Kidney epithelial cell (primary cell): ENCODE results near the gene VSIG2. TPM values are rescaled to one million over a fixed set of nuclear protein-coding genes. Genes with fewer than 3 reads are reported as not detected.

Experiments
- DNase-seq: peaks from one replicate; pipeline ENCODE4 v3.0.0-alpha.2; 2010; ENCODE audit warnings: low read depth
- H3K27me3 ChIP-seq: 2 replicates; pipeline ENCODE4 v1.6.0; 2011; ENCODE audit warnings: low read length; ENCODE audit not compliant: control insufficient read depth, insufficient read depth
- H3K36me3 ChIP-seq: 2 replicates; pipeline ENCODE4 v1.5.1; 2011; ENCODE audit warnings: low read length; ENCODE audit not compliant: control insufficient read depth, insufficient read depth
- H3K4me3 ChIP-seq: 2 replicates; pipeline ENCODE4 v1.5.1; 2011; ENCODE audit warnings: low read depth, mild to moderate bottlenecking, control low read depth, low read length
- total RNA-seq: library from RNA; depleted of rRNA; stranded (reverse); fragments of >200 nt; gene quantifications from 2 replicates; pipeline ENCODE4 v1.2.3, GENCODE V29; 2015
- TF ChIP-seq, protein P1 (sequence below): IDR thresholded peaks from 2 replicates; pipeline ENCODE4 v1.5.1; 2011; ENCODE audit warnings: mild to moderate bottlenecking, moderate library complexity, low read length, control low read depth, inconsistent platforms; ENCODE audit not compliant: insufficient read depth, poor library complexity, severe bottlenecking

Gene VSIG2
- total RNA-seq, 1 donor from 2014 or later, result 0.50 TPM

DNA sequence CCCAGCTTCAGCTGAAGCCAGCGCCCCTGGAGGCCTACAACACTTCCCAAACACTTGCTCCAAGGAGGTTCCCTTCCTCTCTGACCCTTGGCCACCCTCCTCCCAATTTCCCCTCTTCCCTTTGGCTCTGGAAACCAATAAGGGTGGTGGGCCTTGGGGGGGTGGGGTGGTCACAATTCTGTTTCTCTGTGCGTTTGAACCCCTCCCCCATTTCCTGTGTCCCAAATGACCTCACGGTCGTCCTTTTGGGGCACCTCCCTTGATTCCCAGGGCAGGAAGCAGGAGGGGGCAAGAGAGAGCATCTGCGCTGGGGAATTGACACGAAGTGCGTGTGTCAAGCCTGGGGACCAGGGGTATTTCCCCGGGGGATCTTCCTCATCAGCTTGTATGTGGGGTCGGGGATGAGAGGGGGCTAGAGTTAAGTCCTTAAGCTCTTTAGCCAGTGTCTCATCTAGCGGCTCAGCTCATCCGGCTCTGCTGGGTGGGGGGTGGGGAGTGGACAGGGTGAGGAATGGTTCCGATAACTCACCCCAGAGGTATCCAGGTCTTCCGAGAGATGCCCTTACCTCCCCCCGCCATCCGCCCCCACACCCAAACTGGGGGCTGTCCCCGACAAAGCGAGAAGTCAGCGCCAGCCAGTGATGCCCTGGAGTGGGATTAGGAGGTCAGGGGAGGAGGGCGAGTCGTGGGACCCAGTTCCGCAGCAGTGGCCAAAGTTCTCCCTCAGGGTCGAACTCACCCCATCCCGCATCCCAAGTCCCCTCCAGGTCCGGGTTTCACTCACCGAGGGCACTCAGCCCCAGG, 9.4 kb upstream of the VSIG2 start:
- H3K36me3 ChIP-seq, result no peaks in the 10 kb centered on the region
- TF ChIP-seq, protein P1, sequence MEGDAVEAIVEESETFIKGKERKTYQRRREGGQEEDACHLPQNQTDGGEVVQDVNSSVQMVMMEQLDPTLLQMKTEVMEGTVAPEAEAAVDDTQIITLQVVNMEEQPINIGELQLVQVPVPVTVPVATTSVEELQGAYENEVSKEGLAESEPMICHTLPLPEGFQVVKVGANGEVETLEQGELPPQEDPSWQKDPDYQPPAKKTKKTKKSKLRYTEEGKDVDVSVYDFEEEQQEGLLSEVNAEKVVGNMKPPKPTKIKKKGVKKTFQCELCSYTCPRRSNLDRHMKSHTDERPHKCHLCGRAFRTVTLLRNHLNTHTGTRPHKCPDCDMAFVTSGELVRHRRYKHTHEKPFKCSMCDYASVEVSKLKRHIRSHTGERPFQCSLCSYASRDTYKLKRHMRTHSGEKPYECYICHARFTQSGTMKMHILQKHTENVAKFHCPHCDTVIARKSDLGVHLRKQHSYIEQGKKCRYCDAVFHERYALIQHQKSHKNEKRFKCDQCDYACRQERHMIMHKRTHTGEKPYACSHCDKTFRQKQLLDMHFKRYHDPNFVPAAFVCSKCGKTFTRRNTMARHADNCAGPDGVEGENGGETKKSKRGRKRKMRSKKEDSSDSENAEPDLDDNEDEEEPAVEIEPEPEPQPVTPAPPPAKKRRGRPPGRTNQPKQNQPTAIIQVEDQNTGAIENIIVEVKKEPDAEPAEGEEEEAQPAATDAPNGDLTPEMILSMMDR, result no peak
- DNase-seq, result no peak
- H3K4me3 ChIP-seq, result peak overlapping the region; percentile 16
- H3K27me3 ChIP-seq, result peaks cover 34% of the 10 kb centered on the region

DNA sequence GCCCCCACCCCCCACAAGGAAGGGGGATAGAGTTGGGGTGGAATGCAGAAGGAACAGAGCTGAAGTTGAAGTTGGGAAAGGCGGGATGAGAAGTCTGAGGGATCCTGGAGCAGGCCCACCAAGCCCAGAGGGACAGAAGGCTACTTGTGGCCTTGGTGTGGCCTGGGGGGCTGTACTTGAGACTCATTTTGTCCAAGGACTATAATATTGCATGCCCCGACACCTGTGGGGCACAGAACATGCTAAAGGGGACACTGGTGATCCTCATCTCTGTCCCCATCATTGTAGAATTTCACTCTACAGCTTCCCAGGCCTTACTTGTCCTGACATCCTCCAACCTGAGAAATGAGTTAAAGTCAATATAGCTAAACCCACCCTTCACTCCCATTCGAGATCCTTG, 8.8 kb upstream of the VSIG2 start:
- TF ChIP-seq, protein P1, result no peak
- Histone ChIP-seq H3K4me3 (no peak overlapping the region), H3K27me3 (peaks cover 36% of the 10 kb centered on the region)

DNA sequence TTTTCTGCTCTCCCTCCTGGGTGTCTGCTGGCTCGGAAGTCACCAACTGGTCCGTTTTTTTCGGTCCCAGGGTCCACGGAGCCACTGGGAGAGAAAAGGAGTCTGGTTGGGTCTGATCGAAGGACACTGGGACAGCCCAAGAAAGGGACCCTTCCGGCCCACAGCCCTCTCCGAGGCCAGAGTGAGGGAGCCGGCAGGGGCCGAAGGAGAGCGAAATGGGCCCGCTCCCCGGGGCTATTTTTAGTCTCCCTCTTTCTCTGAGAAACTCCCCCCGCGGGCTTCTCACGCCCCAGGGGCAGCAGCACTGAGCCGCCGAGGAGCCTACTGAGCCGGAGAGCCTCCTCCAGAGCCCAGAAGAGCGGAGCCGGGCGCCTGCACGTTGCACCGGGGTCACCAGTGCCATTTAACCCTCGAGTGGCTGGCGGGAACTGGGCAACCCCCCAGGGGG, 8.2 kb upstream of the VSIG2 start:
- Histone ChIP-seq H3K4me3 (no peak overlapping the region), H3K36me3 (no peaks in the 10 kb centered on the region), H3K27me3 (peaks cover 36% of the 10 kb centered on the region)
- TF ChIP-seq, protein P1, result no peak
- DNase-seq, result no peak

More for the DNA sequence above, 8.8 kb upstream of the VSIG2 start:
- no peak for DNase-seq
- H3K36me3 ChIP-seq, result no peaks in the 10 kb centered on the region

DNA sequence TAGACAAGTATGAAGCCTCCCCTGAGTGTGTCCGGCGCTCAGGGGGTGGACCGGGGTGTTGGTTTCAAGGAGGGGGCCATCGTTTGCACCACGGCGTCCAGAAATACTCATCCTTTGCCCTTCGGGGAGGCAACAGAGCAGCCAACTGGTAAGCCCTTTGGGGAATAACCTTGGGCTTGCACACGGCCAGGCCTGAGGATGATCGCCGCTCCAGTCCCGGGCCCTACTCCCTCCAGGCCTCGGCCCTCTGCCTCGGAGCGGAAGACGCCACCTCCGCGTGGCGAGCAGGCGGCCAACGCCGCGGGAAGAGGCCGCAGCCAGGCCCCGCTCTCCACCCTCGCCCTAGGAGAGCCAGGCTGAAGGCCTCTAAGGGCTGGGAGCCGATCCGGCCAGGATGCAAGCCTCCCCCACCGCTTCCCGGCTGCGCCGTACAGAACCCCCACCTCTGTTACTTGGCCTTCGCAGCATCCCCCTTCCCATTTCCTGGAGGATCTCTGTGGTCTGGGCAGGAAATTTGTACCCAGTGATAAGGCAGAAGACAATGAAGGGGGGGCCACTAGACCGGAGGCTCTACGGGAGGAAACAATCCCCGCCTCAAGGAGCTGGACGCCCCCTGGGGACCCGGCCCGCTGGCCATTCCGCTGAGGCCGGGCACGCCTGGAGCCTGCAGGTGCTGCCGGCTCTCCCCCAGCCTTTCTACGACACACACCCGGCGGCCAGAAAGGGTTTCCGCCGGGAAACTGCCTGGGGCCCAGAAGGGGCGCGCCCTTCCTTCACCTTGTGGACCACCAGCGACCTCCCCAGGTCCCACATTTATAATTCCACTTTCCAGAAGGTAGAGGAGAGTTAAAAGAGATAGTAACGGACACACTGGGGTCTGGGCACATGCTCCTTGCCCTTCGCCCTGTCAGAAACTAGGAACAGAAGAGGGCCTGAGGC, 7.5 kb upstream of the VSIG2 start:
- H3K27me3 ChIP-seq, result peaks cover 36% of the 10 kb centered on the region
- no peaks in the 10 kb centered on the region for H3K36me3 ChIP-seq
- TF ChIP-seq, protein P1, result no peak
- DNase-seq, result no peak
- H3K4me3 ChIP-seq, result peak overlapping the region; percentile 8

DNA sequence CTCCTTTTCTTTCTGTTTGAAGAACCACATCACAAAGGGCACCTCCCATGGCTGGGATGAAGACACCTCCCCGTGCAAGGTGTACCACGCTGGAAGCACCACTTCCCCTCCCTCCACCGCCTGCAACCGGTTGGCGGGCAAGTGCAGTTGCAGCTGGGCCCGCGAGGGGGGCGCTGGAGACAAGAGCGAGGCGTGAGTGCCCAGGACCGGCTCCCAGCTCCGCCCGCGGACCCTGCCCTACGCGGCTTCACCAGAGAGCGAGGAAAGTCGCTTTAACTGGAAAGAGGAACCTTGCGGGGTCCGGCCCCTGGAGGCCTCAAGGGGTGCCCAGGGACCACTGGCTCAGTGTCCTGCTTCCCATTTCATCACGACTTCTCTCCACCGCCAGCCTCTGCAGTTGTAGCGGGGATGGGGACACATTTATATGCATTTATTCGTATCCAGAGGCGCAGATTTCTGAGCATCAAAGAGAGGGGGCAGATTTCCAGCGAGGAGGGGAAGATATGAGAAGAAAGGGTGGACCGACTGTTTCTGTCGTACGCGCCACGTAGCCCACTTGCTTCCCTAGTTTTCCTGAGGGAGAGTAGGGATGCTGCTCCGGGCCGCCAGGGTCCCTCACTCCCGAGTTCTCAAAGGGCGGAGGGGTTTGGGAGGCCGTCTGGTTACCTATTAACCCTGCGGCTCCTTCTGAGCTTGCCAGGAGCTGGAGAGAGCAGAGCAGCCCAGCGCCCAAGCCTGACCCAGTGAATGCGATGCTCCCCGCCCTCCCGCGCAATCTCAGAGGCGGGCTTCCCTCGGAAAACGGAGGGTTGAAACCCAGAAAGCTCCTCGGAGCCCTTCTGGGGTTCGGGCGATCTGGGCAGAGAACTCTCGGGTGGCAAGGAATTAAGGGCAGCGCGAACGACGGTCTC, 6.6 kb upstream of the VSIG2 start:
- Histone ChIP-seq H3K36me3 (no peaks in the 10 kb centered on the region), H3K27me3 (peaks cover 36% of the 10 kb centered on the region), H3K4me3 (peak overlapping the region; percentile 8)
- TF ChIP-seq, protein P1, result peak; percentile 76
- no peak for DNase-seq
